ENCODE data around the gene TLDC2. TPM values are rescaled to one million over a fixed set of nuclear protein-coding genes. Genes with fewer than 3 reads are reported as not detected.

The TLDC2 gene
- polyA plus RNA-seq, 3 donors = not detected

DNA sequence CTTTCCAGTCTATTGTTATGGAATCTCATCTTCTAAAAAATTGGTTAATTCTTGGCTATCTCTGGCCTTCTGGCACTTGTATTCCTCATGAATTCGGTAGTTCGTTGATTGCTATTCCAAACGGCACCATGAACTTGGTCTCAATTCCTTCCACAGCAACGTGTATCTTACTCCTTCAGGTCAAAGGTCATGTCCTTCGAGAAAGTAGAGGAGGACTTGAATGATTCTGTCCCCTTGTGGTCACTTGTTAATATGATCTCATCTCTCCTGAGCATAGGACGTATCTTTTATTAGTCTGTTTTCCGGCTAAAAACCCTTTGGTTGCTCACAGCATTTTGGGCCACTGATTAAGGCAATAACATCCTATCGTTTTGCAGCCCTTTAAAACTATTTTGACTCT, 9.4 kb downstream of the TLDC2 start:
- Mint-ChIP-seq H3K36me3 (peaks cover 27 to 38% of the 10 kb centered on the region in 2 donors), H3K4me1 (peaks cover 25% of the 10 kb centered on the region), H3K4me3 (no peak overlapping the region), H3K27me3 (ENCODE audit: low read depth in 3 of 3) (peaks cover 2 to 5% (median 3%) of the 10 kb centered on the region in 3 donors), H3K9me3 (no peaks in the 10 kb centered on the region), H3K27ac (peak overlapping the region in 1 of 7 donors; percentile 10)
- H3K9ac ChIP-seq (ENCODE audit: insufficient read depth, low read length, poor library complexity, severe bottlenecking) = no peak overlapping the region
- H3K36me3 ChIP-seq (replicated peaks in 1 of 2; ENCODE audit: control insufficient read depth in 1 of 2, insufficient read depth in 2 of 2, low read length in 2 of 2) = peaks cover 15 to 22% of the 10 kb centered on the region in 2 donors
- no peaks in the 10 kb centered on the region for H3K9me3 ChIP-seq (replicated peaks in 1 of 2; ENCODE audit: control insufficient read depth in 1 of 2, insufficient read depth in 1 of 2, low read length in 2 of 2)
- no peaks in the 10 kb centered on the region for H3K27me3 ChIP-seq (ENCODE audit: control insufficient read depth in 2 of 2, insufficient read depth in 2 of 2, low read length in 2 of 2)
- intact Hi-C loops (cut with micrococcal nuclease) = loop anchor here in 1 of 2 donors (5.0 to 10.0 kb wide), 2 partner anchors 273 to 341 kb away; partner anchors contain the start of gene MYL9
- H2AFZ ChIP-seq (ENCODE audit: insufficient read depth, low read depth, low read length, poor library complexity, severe bottlenecking) = no peak overlapping the region
- H4K20me1 ChIP-seq (ENCODE audit: insufficient read depth, low read length) = peaks cover 56% of the 10 kb centered on the region
- TF ChIP-seq, protein P1, sequence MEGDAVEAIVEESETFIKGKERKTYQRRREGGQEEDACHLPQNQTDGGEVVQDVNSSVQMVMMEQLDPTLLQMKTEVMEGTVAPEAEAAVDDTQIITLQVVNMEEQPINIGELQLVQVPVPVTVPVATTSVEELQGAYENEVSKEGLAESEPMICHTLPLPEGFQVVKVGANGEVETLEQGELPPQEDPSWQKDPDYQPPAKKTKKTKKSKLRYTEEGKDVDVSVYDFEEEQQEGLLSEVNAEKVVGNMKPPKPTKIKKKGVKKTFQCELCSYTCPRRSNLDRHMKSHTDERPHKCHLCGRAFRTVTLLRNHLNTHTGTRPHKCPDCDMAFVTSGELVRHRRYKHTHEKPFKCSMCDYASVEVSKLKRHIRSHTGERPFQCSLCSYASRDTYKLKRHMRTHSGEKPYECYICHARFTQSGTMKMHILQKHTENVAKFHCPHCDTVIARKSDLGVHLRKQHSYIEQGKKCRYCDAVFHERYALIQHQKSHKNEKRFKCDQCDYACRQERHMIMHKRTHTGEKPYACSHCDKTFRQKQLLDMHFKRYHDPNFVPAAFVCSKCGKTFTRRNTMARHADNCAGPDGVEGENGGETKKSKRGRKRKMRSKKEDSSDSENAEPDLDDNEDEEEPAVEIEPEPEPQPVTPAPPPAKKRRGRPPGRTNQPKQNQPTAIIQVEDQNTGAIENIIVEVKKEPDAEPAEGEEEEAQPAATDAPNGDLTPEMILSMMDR (IDR thresholded peaks at IDR 0.05) = no peak
- no peaks in the 10 kb centered on the region for H3K79me2 ChIP-seq (ENCODE audit: insufficient read depth, low read length)
- 93% methylated on average over 3 of the region's 8 CpGs for WGBS (ENCODE audit: insufficient coverage)
- no peak overlapping the region for H3K27ac ChIP-seq (ENCODE audit: low read depth in 1 of 2, low read length in 2 of 2)
- no peak overlapping the region for H3K4me3 ChIP-seq (replicated peaks in 1 of 3; ENCODE audit: low read depth in 2 of 3, low read length in 3 of 3)
- H3K4me2 ChIP-seq (replicated peaks; ENCODE audit: extremely low read depth, low read length, poor library complexity, severe bottlenecking) = no peak overlapping the region
- no peak for DNase-seq
- peaks cover 9 to 12% of the 10 kb centered on the region in 2 donors for H3K4me1 ChIP-seq (ENCODE audit: control insufficient read depth in 1 of 2, insufficient read depth in 2 of 2, low read length in 2 of 2)

DNA sequence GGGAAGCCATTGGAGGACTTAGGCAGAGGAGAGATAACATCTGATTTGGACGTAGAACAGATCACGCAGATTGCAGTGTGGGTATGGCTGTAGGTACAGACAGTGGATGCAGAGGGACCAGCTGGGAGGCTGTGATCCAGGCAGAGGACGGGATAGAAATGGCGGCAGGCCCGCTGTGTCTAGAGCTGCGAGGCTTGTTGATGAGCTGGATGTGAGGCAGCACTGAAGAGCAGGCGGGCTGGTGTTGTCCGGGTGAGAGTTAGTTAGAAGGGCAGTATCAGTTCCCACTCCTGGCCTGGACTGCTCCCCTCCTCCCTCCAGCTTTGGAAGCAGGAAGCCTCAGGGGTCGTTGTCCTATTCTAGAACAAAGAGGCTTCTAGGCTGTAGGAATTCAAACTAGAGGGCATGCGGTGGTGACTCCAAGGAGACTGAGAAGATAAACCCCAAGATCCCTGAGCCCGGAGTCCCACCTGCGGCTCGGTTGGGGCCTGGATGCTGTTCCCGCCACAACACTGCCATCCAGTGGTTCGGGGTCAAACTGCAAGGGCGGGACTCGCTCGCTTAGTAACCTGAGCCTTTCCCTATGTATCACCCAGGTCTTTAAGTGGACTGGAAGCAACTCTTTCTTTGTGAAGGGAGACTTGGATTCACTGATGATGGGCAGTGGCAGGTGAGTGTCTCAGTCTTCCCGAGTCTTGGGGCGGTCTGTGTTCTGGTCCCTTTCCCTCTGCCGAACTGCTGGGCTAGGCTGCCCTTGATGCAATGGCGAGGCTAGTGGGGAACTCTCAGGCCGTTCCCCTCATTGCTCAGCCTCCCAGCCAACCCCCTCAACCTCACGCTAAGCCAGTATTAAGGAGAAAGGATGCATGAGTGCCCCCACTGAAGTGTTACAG, 11.2 kb downstream of the TLDC2 start:
- H3K27me3 ChIP-seq (ENCODE audit: control insufficient read depth in 2 of 2, insufficient read depth in 2 of 2, low read length in 2 of 2) = no peaks in the 10 kb centered on the region
- no peaks in the 10 kb centered on the region for H3K9me3 ChIP-seq (replicated peaks in 1 of 2; ENCODE audit: control insufficient read depth in 1 of 2, insufficient read depth in 1 of 2, low read length in 2 of 2)
- no peak overlapping the region for H3K4me3 Mint-ChIP-seq
- peaks cover 0 to 1% (median 0%) of the 10 kb centered on the region in 3 donors for H3K27me3 Mint-ChIP-seq (ENCODE audit: low read depth in 3 of 3)
- H3K9me3 Mint-ChIP-seq = no peaks in the 10 kb centered on the region
- peaks cover 31 to 41% of the 10 kb centered on the region in 2 donors for H3K36me3 Mint-ChIP-seq
- peaks cover 73% of the 10 kb centered on the region for H4K20me1 ChIP-seq (ENCODE audit: insufficient read depth, low read length)
- peak; percentile 57 to 66 (median 60) for DNase-seq
- peak overlapping the region; percentile 48 to 55 for H3K27ac ChIP-seq (ENCODE audit: low read depth in 1 of 2, low read length in 2 of 2)
- intact Hi-C loops (cut with micrococcal nuclease) = loop anchor here in 1 of 2 donors (5.0 to 10.0 kb wide), 2 partner anchors 275 to 342 kb away; partner anchors contain the start of gene MYL9
- peaks cover 25% of the 10 kb centered on the region for H3K4me1 Mint-ChIP-seq
- peaks cover 2% of the 10 kb centered on the region for H3K79me2 ChIP-seq (ENCODE audit: insufficient read depth, low read length)
- WGBS (ENCODE audit: insufficient coverage) = 36% methylated on average over 7 of the region's 24 CpGs
- no peak overlapping the region for H3K9ac ChIP-seq (ENCODE audit: insufficient read depth, low read length, poor library complexity, severe bottlenecking)
- H3K4me2 ChIP-seq (replicated peaks; ENCODE audit: extremely low read depth, low read length, poor library complexity, severe bottlenecking) = no peak overlapping the region
- no peak overlapping the region for H3K4me3 ChIP-seq (replicated peaks in 1 of 3; ENCODE audit: low read depth in 2 of 3, low read length in 3 of 3)
- TF ChIP-seq, protein P1 (IDR thresholded peaks at IDR 0.05) = peak; percentile 93
- no peak overlapping the region for H2AFZ ChIP-seq (ENCODE audit: insufficient read depth, low read depth, low read length, poor library complexity, severe bottlenecking)
- peaks cover 32 to 33% of the 10 kb centered on the region in 2 donors for H3K36me3 ChIP-seq (replicated peaks in 1 of 2; ENCODE audit: control insufficient read depth in 1 of 2, insufficient read depth in 2 of 2, low read length in 2 of 2)
- H3K4me1 ChIP-seq (ENCODE audit: control insufficient read depth in 1 of 2, insufficient read depth in 2 of 2, low read length in 2 of 2) = peaks cover 9 to 12% of the 10 kb centered on the region in 2 donors
- H3K27ac Mint-ChIP-seq = peak overlapping the region; percentile 50 to 87 (median 72)

Measured in CD14-positive monocyte (primary cell).